GM23338 (cell line): ENCODE results near the gene POU4F2. TPM values are rescaled to one million over a fixed set of nuclear protein-coding genes. Genes with fewer than 3 reads are reported as not detected.

Source experiments
- ATAC-seq: fragments of 200-7000 bp; cut with Tn5 transposase; 3 replicates; pipeline ENCODE4 v1.9.1; 2020
- DNase-seq: peaks from one replicate; pipeline ENCODE4 v3.0.0-alpha.2; 2015; ENCODE audit warnings: low spot score
- H2AFZ ChIP-seq: fragments of 200-600 bp; sonication (generic); 2 replicates; pipeline ENCODE4 v1.8.0; 2016; ENCODE audit warnings: antibody characterized with exemption, mild to moderate bottlenecking, moderate library complexity
- H3F3A ChIP-seq: fragments of 200-600 bp; sonication (generic); replicated peaks from 2 replicates; pipeline ENCODE4 v1.8.0; 2017; ENCODE audit warnings: antibody characterized with exemption, mixed run types, low read depth
- H3K27ac ChIP-seq: fragments of 200-600 bp; sonication (generic); 2 replicates; pipeline ENCODE4 v1.6.1; 2016; ENCODE audit warnings: low read depth
- H3K27me3 ChIP-seq: fragments of 200-600 bp; sonication (generic); 2 replicates; pipeline ENCODE4 v1.8.0; 2016; ENCODE audit warnings: mild to moderate bottlenecking, mixed run types, moderate library complexity; ENCODE audit not compliant: insufficient read depth
- H3K36me3 ChIP-seq: fragments of 200-600 bp; sonication (generic); 2 replicates; pipeline ENCODE4 v1.8.0; 2016; ENCODE audit warnings: mild to moderate bottlenecking; ENCODE audit not compliant: insufficient read depth
- H3K4me1 ChIP-seq: fragments of 200-600 bp; sonication (generic); 2 replicates; pipeline ENCODE4 v1.8.0; 2016; ENCODE audit warnings: mild to moderate bottlenecking, moderate library complexity; ENCODE audit not compliant: insufficient read depth
- H3K4me2 ChIP-seq: fragments of 200-600 bp; sonication (generic); 2 replicates; pipeline ENCODE4 v1.7.1; 2017; ENCODE audit warnings: mixed run types
- H3K4me3 ChIP-seq: fragments of 200-600 bp; sonication (generic); 2 replicates; pipeline ENCODE4 v1.6.1; 2016; ENCODE audit warnings: mixed run types
- H3K79me2 ChIP-seq: fragments of 200-600 bp; sonication (generic); replicated peaks from 2 replicates; pipeline ENCODE4 v1.8.0; 2017; ENCODE audit warnings: mild to moderate bottlenecking; ENCODE audit not compliant: insufficient read depth
- H3K9me2 ChIP-seq: fragments of 200-600 bp; sonication (generic); 2 replicates; pipeline ENCODE4 v1.8.0; 2017; ENCODE audit not compliant: insufficient read depth
- H4K20me1 ChIP-seq: fragments of 200-600 bp; sonication (generic); replicated peaks from 2 replicates; pipeline ENCODE4 v1.8.0; 2017; ENCODE audit warnings: mild to moderate bottlenecking; ENCODE audit not compliant: insufficient read depth
- H3K27ac Mint-ChIP-seq: 2 replicates; pipeline ENCODE4 v1.8.0; 2020; ENCODE audit warnings: inconsistent platforms, mild to moderate bottlenecking, moderate library complexity, mixed read lengths
- H3K27me3 Mint-ChIP-seq: 3 replicates; pipeline ENCODE4 v1.8.0; 2022; ENCODE audit warnings: low read depth, mild to moderate bottlenecking, moderate library complexity, mixed read lengths, inconsistent platforms; ENCODE audit not compliant: insufficient read depth, poor library complexity
- H3K36me3 Mint-ChIP-seq: 3 replicates; pipeline ENCODE4 v1.8.0; 2021; ENCODE audit warnings: low read depth, mild to moderate bottlenecking, inconsistent platforms, moderate library complexity, mixed read lengths
- H3K4me1 Mint-ChIP-seq: 3 replicates; pipeline ENCODE4 v1.8.0; 2020; ENCODE audit warnings: mild to moderate bottlenecking, inconsistent platforms, mixed read lengths
- H3K4me3 Mint-ChIP-seq: 3 replicates; pipeline ENCODE4 v1.8.0; 2021; ENCODE audit warnings: moderate library complexity, mild to moderate bottlenecking, inconsistent platforms, mixed read lengths
- H3K9me3 Mint-ChIP-seq: 3 replicates; pipeline ENCODE4 v1.8.0; 2020; ENCODE audit warnings: moderate library complexity, mild to moderate bottlenecking, inconsistent platforms, mixed read lengths
- CREB1 ChIP-seq: fragments of 250-450 bp; sonication (Bioruptor Pico); IDR thresholded peaks from 2 replicates; pipeline ENCODE4 v1.5.0; 2020; ENCODE audit warnings: low read depth, mild to moderate bottlenecking, moderate library complexity
- CTCF ChIP-seq, 2 experiments: fragments of 200-600 bp in 1 of 2; sonication (generic) in 1 of 2; conservative IDR thresholded peaks; 2 replicates each; pipeline versions ENCODE4 v1.5.1 to v1.6.1; 2016 to 2017; ENCODE audit warnings: antibody characterized with exemption in 2 of 2, low read depth in 2 of 2, mild to moderate bottlenecking in 2 of 2, moderate library complexity in 1 of 2
- EZH2 ChIP-seq: fragments of 200-600 bp; sonication (generic); IDR thresholded peaks from one replicate; pipeline ENCODE4 v1.8.0; 2017; ENCODE audit warnings: antibody characterized with exemption, mild to moderate bottlenecking, low read depth; ENCODE audit not compliant: unreplicated experiment
- EZH2phosphoT487 ChIP-seq: fragments of 200-600 bp; sonication (generic); IDR thresholded peaks from one replicate; pipeline ENCODE4 v1.8.1; 2018; ENCODE audit warnings: antibody characterized with exemption; ENCODE audit not compliant: unreplicated experiment
- POLR2AphosphoS5 ChIP-seq: IDR thresholded peaks from 2 replicates; pipeline ENCODE4 v1.6.1; 2016; ENCODE audit warnings: antibody characterized with exemption, low read depth
- ZNF114 ChIP-seq: fragments of 250-450 bp; sonication (Bioruptor Pico); IDR thresholded peaks from 2 replicates; pipeline ENCODE4 v1.5.0; 2020; ENCODE audit warnings: mild to moderate bottlenecking, moderate library complexity
- ZNF331 ChIP-seq: fragments of 250-450 bp; sonication (Bioruptor Pico); IDR thresholded peaks from 2 replicates; pipeline ENCODE4 v1.5.0; 2020; ENCODE audit warnings: low read depth, mild to moderate bottlenecking, moderate library complexity
- polyA plus RNA-seq: library from polyadenylated mRNA; unstranded; fragments of >200 nt; fragmentation: Nextera tagmentation; extraction: Ambion mirVana; gene quantifications from 2 replicates; pipeline ENCODE4 v1.2.1, GENCODE V29; 2016
- total RNA-seq: library from RNA; depleted of rRNA; stranded (reverse); fragments of >200 nt; shearing (Covaris generic); gene quantifications from 2 replicates; pipeline ENCODE4 v1.2.3, GENCODE V29; 2014
- TF ChIP-seq, protein P1 (sequence below): IDR thresholded peaks from one replicate; pipeline ENCODE4 v1.6.1; 2018; ENCODE audit warnings: antibody characterized with exemption; ENCODE audit not compliant: unreplicated experiment

The POU4F2 gene
- total and polyA plus RNA-seq, 2 experiments from 2014 or later = not detected

- TF ChIP-seq CTCF (conservative IDR thresholded peaks at IDR 0.05; ENCODE audit: low read depth in 2 of 2) (no peak), CREB1 (no peak), ZNF114 (CRISPR knock-in tag) (no peak), POLR2AphosphoS5 (no peak), EZH2phosphoT487 (no peak)
- TF ChIP-seq, protein P1, sequence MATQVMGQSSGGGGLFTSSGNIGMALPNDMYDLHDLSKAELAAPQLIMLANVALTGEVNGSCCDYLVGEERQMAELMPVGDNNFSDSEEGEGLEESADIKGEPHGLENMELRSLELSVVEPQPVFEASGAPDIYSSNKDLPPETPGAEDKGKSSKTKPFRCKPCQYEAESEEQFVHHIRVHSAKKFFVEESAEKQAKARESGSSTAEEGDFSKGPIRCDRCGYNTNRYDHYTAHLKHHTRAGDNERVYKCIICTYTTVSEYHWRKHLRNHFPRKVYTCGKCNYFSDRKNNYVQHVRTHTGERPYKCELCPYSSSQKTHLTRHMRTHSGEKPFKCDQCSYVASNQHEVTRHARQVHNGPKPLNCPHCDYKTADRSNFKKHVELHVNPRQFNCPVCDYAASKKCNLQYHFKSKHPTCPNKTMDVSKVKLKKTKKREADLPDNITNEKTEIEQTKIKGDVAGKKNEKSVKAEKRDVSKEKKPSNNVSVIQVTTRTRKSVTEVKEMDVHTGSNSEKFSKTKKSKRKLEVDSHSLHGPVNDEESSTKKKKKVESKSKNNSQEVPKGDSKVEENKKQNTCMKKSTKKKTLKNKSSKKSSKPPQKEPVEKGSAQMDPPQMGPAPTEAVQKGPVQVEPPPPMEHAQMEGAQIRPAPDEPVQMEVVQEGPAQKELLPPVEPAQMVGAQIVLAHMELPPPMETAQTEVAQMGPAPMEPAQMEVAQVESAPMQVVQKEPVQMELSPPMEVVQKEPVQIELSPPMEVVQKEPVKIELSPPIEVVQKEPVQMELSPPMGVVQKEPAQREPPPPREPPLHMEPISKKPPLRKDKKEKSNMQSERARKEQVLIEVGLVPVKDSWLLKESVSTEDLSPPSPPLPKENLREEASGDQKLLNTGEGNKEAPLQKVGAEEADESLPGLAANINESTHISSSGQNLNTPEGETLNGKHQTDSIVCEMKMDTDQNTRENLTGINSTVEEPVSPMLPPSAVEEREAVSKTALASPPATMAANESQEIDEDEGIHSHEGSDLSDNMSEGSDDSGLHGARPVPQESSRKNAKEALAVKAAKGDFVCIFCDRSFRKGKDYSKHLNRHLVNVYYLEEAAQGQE = no peak
Observed at GRCh38 chr4:146592019-146592418, 46.7 kb upstream of the POU4F2 start (continued).

DNA sequence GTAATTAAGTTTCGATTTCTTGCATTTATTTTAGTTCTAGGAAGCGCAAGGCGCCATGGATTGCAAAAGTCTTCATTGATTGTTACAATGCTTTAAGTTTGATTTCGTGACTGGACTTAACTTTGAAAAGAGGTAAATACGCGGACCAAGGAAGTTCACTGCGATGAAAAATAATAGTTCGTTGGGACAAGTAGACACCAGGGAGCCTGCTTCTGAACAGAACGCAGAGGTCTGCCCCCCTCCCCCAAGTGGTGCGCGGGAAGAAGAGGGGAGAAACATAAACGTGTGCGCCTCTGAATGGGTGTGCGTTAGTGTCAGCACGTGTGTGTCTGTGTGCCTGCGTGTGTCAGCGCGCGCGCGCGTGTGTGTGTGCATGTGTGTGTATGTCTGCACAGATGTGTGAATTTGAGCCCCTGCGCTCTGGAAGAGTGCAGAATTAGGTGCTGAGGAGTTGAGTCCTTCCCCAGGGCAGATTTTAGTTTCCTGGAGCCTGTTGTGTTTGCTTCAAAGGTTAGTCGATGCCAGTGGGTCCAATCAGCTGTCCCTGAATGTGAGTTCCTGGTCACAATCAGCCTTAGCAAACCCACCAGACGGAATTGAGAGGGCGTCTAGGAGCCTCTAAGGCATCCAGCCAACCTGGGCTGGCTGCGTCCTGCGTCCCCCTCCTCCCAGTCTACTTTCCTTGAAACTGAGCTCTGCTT, 5.8 kb upstream of the POU4F2 start:
- 0 out of 2 replicates have a peak, but pooled peaks cover 4% of the 10 kb centered on the region for H3F3A ChIP-seq
- H2AFZ ChIP-seq = peak overlapping the region; percentile 78
- Mint-ChIP-seq H3K9me3 (0 out of 3 replicates have a peak, but pooled peaks cover 3% of the 10 kb centered on the region), H3K27ac (no peak overlapping the region), H3K4me1 (peaks cover 36% of the 10 kb centered on the region), H3K4me3 (peak overlapping the region; percentile 63), H3K27me3 (peaks cover 77% of the 10 kb centered on the region), H3K36me3 (no peaks in the 10 kb centered on the region; the same call in 2 of the 3 replicates)
- peaks cover 100% of the 10 kb centered on the region for H3K27me3 ChIP-seq
- H4K20me1 ChIP-seq = peaks cover 8% of the 10 kb centered on the region; the same call in 1 of the 2 replicates
- peak overlapping the region; percentile 83 for H3K4me2 ChIP-seq
- no peaks in the 10 kb centered on the region for H3K9me2 ChIP-seq
- DNase-seq (no peak), ATAC-seq (no peak)
- no peaks in the 10 kb centered on the region for H3K36me3 ChIP-seq
- H3K4me3 ChIP-seq = peak overlapping the region; percentile 54
- TF ChIP-seq ZNF331 (CRISPR knock-in tag) (no peak), EZH2 (peak; percentile 65), CREB1 (no peak)
- no peak overlapping the region for H3K27ac ChIP-seq
- H3K4me1 ChIP-seq = peaks cover 23% of the 10 kb centered on the region
- H3K79me2 ChIP-seq = no peaks in the 10 kb centered on the region
